Large intestine (tissue), 12 donors: ENCODE data around the gene AAR2. TPM values are rescaled to one million over a fixed set of nuclear protein-coding genes. Genes with fewer than 3 reads are reported as not detected.

Experiments used
- DNase-seq, 2 donors: peaks; one replicate each; pipeline versions ENCODE4 v3.0.0 to v3.0.0-alpha.2; 2013
- H3K27ac ChIP-seq: one replicate; pipeline ENCODE4 v1.5.1; 2013; ENCODE audit warnings: low read length
- H3K27me3 ChIP-seq: 2 replicates; pipeline ENCODE4 v1.6.1; 2013; ENCODE audit warnings: low read length; ENCODE audit not compliant: control insufficient read depth, insufficient read depth
- H3K36me3 ChIP-seq: 2 replicates; pipeline ENCODE4 v1.6.1; 2013; ENCODE audit warnings: low read length; ENCODE audit not compliant: control insufficient read depth, insufficient read depth
- H3K4me1 ChIP-seq: one replicate; pipeline ENCODE4 v1.6.1; 2013; ENCODE audit warnings: low read length; ENCODE audit not compliant: control insufficient read depth, insufficient read depth
- H3K4me3 ChIP-seq: one replicate; pipeline ENCODE4 v1.5.1; 2013; ENCODE audit warnings: low read length
- H3K9me3 ChIP-seq: one replicate; pipeline ENCODE4 v1.6.1; 2013; ENCODE audit warnings: mild to moderate bottlenecking, low read depth, low read length, moderate library complexity; ENCODE audit not compliant: control insufficient read depth
- WGBS: methylation state at CpG from one replicate; pipeline ENCODE4 v1.1.5; 2013; ENCODE audit warnings: low lambda C conversion rate; ENCODE audit not compliant: insufficient coverage; 5-methylcytosine and 5-hydroxymethylcytosine counted together
- long read RNA-seq, 11 donors: transcript quantifications; one replicate each; lab custom pipeline, GENCODE V29; 2026
- polyA plus RNA-seq: library from polyadenylated mRNA; unstranded; fragments of 120-200 nt; gene quantifications from one replicate; pipeline ENCODE4 v1.2.1, GENCODE V29; 2013

The AAR2 gene
- 29.1 TPM for polyA plus RNA-seq
- long read RNA-seq, donor 1, transcript AAR2-201 (4 exons, 2,430 nt) = major isoform, 6 of 6 reads
- long read RNA-seq, donor 1, partial matches to known transcripts = 0 of 6 reads
- long read RNA-seq, donor 1, other reads (novel, unspliced or antisense) = 0 of 6 reads
- long read RNA-seq, donor 2, transcript AAR2-201 (4 exons, 2,430 nt) = major isoform, 11 of 21 reads
- long read RNA-seq, donor 2, partial matches to known transcripts = 8 of 21 reads
- long read RNA-seq, donor 2, other reads (novel, unspliced or antisense) = 0 of 21 reads
- long read RNA-seq, donor 3, transcript AAR2-202 (4 exons, 2,689 nt) = minor isoform, 5 of 44 reads
- long read RNA-seq, donor 3, transcript AAR2-201 (4 exons, 2,430 nt) = major isoform, 15 of 44 reads
- long read RNA-seq, donor 3, partial matches to known transcripts = 24 of 44 reads
- long read RNA-seq, donor 3, other reads (novel, unspliced or antisense) = 0 of 44 reads
- long read RNA-seq, donor 4 = 0 reads
- long read RNA-seq, donor 5, transcript AAR2-201 (4 exons, 2,430 nt) = major isoform, 7 of 9 reads
- long read RNA-seq, donor 5, partial matches to known transcripts = 0 of 9 reads
- long read RNA-seq, donor 5, other reads (novel, unspliced or antisense) = 0 of 9 reads
- long read RNA-seq, donor 6, transcript AAR2-201 (4 exons, 2,430 nt) = major isoform, 8 of 8 reads
- long read RNA-seq, donor 6, partial matches to known transcripts = 0 of 8 reads
- long read RNA-seq, donor 6, other reads (novel, unspliced or antisense) = 0 of 8 reads
- long read RNA-seq, donor 7, partial matches to known transcripts = 0 of 5 reads
- long read RNA-seq, donor 7, other reads (novel, unspliced or antisense) = 0 of 5 reads
- long read RNA-seq, donor 8, transcript AAR2-201 (4 exons, 2,430 nt) = major isoform, 13 of 17 reads
- long read RNA-seq, donor 8, partial matches to known transcripts = 0 of 17 reads
- long read RNA-seq, donor 8, other reads (novel, unspliced or antisense) = 0 of 17 reads
- long read RNA-seq, donor 9, transcript AAR2-201 (4 exons, 2,430 nt) = major isoform, 7 of 12 reads
- long read RNA-seq, donor 9, partial matches to known transcripts = 5 of 12 reads
- long read RNA-seq, donor 9, other reads (novel, unspliced or antisense) = 0 of 12 reads
- long read RNA-seq, donor 10, transcript AAR2-201 (4 exons, 2,430 nt) = major isoform, 11 of 13 reads
- long read RNA-seq, donor 10, partial matches to known transcripts = 0 of 13 reads
- long read RNA-seq, donor 10, other reads (novel, unspliced or antisense) = 0 of 13 reads
- long read RNA-seq, donor 11, transcript AAR2-201 (4 exons, 2,430 nt) = major isoform, 8 of 9 reads
- long read RNA-seq, donor 11, partial matches to known transcripts = 0 of 9 reads
- long read RNA-seq, donor 11, other reads (novel, unspliced or antisense) = 0 of 9 reads

GRCh38 chr20:36235892-36236785, at the start of gene AAR2:
Gene AAR2 (plus strand): TSS chr20:36236478. CDS start chr20:36239869, 3,391 bp downstream.
- H3K4me1 ChIP-seq = peaks cover 10% of the 10 kb centered on the region
- H3K9me3 ChIP-seq = no peaks in the 10 kb centered on the region
- peaks cover 14% of the 10 kb centered on the region for H3K36me3 ChIP-seq
- WGBS = 0% methylated on average over 2 of the region's 44 CpGs
- H3K27me3 ChIP-seq = no peaks in the 10 kb centered on the region
- peak; percentile 75 to 88 for DNase-seq
- peak within 1 kb of the TSS; percentile 65 for H3K4me3 ChIP-seq
- H3K27ac ChIP-seq = peak within 1 kb of the TSS; percentile 53

GRCh38 chr20:36193977-36194712, 42.1 kb upstream of the AAR2 start:
- H3K9me3 ChIP-seq = no peaks in the 10 kb centered on the region
- H3K36me3 ChIP-seq = peaks cover 63% of the 10 kb centered on the region
- H3K4me1 ChIP-seq = no peaks in the 10 kb centered on the region
- no CpG with 5 or more reads among the region's 10 CpGs for WGBS
- DNase-seq = no peak
- H3K27me3 ChIP-seq = no peaks in the 10 kb centered on the region
- H3K4me3 ChIP-seq = no peak overlapping the region
- no peak overlapping the region for H3K27ac ChIP-seq

GRCh38 chr20:36196676-36197075, 39.6 kb upstream of the AAR2 start:
- no peaks in the 10 kb centered on the region for H3K27me3 ChIP-seq
- WGBS = no CpG with 5 or more reads among the region's 2 CpGs
- peaks cover 49% of the 10 kb centered on the region for H3K36me3 ChIP-seq
- no peak overlapping the region for H3K27ac ChIP-seq
- H3K4me1 ChIP-seq = no peaks in the 10 kb centered on the region
- no peak for DNase-seq
- H3K9me3 ChIP-seq = no peaks in the 10 kb centered on the region
- H3K4me3 ChIP-seq = no peak overlapping the region

GRCh38 chr20:36197271-36197670, 39.0 kb upstream of the AAR2 start:
- H3K36me3 ChIP-seq = peaks cover 49% of the 10 kb centered on the region
- H3K4me1 ChIP-seq = no peaks in the 10 kb centered on the region
- no peak overlapping the region for H3K27ac ChIP-seq
- no peaks in the 10 kb centered on the region for H3K27me3 ChIP-seq
- no CpG with 5 or more reads among the region's 2 CpGs for WGBS
- no peak for DNase-seq
- H3K9me3 ChIP-seq = no peaks in the 10 kb centered on the region
- H3K4me3 ChIP-seq = no peak overlapping the region

- Histone ChIP-seq H3K4me3 (no peak overlapping the region), H3K36me3 (peaks cover 39% of the 10 kb centered on the region), H3K27me3 (no peaks in the 10 kb centered on the region), H3K9me3 (no peaks in the 10 kb centered on the region), H3K4me1 (no peaks in the 10 kb centered on the region), H3K27ac (no peak overlapping the region)
- no CpG with 5 or more reads among the region's 6 CpGs for WGBS
- peak; percentile 62 to 72 for DNase-seq
Measured at GRCh38 chr20:36199345-36200257, 36.7 kb upstream of the AAR2 start.

- Histone ChIP-seq H3K27ac (no peak overlapping the region), H3K9me3 (no peaks in the 10 kb centered on the region), H3K27me3 (no peaks in the 10 kb centered on the region), H3K4me1 (no peaks in the 10 kb centered on the region), H3K4me3 (no peak overlapping the region), H3K36me3 (peaks cover 34% of the 10 kb centered on the region)
- DNase-seq = no peak
- 80% methylated on average over 1 of the region's 1 CpG for WGBS
Measured at GRCh38 chr20:36200451-36200850, 35.8 kb upstream of the AAR2 start.

GRCh38 chr20:36201198-36201597, 35.1 kb upstream of the AAR2 start:
- no peak overlapping the region for H3K4me3 ChIP-seq
- no peaks in the 10 kb centered on the region for H3K27me3 ChIP-seq
- H3K36me3 ChIP-seq = peaks cover 34% of the 10 kb centered on the region
- DNase-seq = no peak
- no peaks in the 10 kb centered on the region for H3K4me1 ChIP-seq
- no peak overlapping the region for H3K27ac ChIP-seq
- WGBS = no CpG with 5 or more reads among the region's 4 CpGs
- H3K9me3 ChIP-seq = no peaks in the 10 kb centered on the region

- no peaks in the 10 kb centered on the region for H3K9me3 ChIP-seq
- H3K36me3 ChIP-seq = peaks cover 42% of the 10 kb centered on the region
- no peaks in the 10 kb centered on the region for H3K4me1 ChIP-seq
- WGBS = 73% methylated on average over 8 of the region's 18 CpGs
- H3K4me3 ChIP-seq = no peak overlapping the region
- H3K27ac ChIP-seq = no peak overlapping the region
- no peaks in the 10 kb centered on the region for H3K27me3 ChIP-seq
- peak in 1 of 2 donors; percentile 24 for DNase-seq
Measured at GRCh38 chr20:36202891-36203338, 33.4 kb upstream of the AAR2 start.
